ENCODE data around the gene FGF13. TPM values are rescaled to one million over a fixed set of nuclear protein-coding genes. Genes with fewer than 3 reads are reported as not detected.

FGF13 gene
- total RNA-seq, result under 1 TPM in 1 of 2 donors, not detected in 1; 0.69 TPM

GRCh38 chrX:138711399-138712347 is at the start of gene FGF13:
FGF13 (minus strand) TSS chrX:138711717; CDS start chrX:138711003, 714 bp downstream.

Small RNA genes lying within 50 kb of the gene (small RNA-seq; reads per million reads assigned to genes)
- gene AL031386.1, result 0 reads per million in 2 donors
- gene MIR504, result 0 to 0.17 reads per million in 2 donors

Measured in melanocyte of skin (primary cell).